Endothelial cell of umbilical vein (primary cell): ENCODE measurements around the gene PRCC.

ENCODE experiments used
- POLR2AphosphoS5 ChIP-seq: IDR thresholded peaks from 2 replicates; pipeline ENCODE4 v1.6.1; 2012; ENCODE audit warnings: low read depth, mild to moderate bottlenecking, control low read depth, low read length, moderate library complexity; ENCODE audit not compliant: insufficient read depth
- TF ChIP-seq, protein P1 (sequence below), 2 donors: IDR thresholded peaks; 1 replicate in 1 of 2; 2 replicates in 1 of 2; pipeline ENCODE4 v1.5.1; 2011; ENCODE audit warnings: low read length in 2 of 2, mild to moderate bottlenecking in 2 of 2, moderate library complexity in 2 of 2, control low read depth in 1 of 2, inconsistent platforms in 1 of 2, low read depth in 1 of 2; ENCODE audit not compliant: insufficient read depth in 1 of 2; ENCODE audit errors: extremely low read depth in 1 of 2

GRCh38 chr1:156785458-156785857 lies 18.1 kb downstream of the PRCC start:
- TF ChIP-seq, protein P1, sequence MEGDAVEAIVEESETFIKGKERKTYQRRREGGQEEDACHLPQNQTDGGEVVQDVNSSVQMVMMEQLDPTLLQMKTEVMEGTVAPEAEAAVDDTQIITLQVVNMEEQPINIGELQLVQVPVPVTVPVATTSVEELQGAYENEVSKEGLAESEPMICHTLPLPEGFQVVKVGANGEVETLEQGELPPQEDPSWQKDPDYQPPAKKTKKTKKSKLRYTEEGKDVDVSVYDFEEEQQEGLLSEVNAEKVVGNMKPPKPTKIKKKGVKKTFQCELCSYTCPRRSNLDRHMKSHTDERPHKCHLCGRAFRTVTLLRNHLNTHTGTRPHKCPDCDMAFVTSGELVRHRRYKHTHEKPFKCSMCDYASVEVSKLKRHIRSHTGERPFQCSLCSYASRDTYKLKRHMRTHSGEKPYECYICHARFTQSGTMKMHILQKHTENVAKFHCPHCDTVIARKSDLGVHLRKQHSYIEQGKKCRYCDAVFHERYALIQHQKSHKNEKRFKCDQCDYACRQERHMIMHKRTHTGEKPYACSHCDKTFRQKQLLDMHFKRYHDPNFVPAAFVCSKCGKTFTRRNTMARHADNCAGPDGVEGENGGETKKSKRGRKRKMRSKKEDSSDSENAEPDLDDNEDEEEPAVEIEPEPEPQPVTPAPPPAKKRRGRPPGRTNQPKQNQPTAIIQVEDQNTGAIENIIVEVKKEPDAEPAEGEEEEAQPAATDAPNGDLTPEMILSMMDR (IDR thresholded peaks at IDR 0.05; ENCODE audit: extremely low read depth in 1 of 2, insufficient read depth in 1 of 2, low read depth in 1 of 2, low read length in 2 of 2), result no peak
- TF ChIP-seq POLR2AphosphoS5, result no peak
